Breast epithelium (tissue), 3 donors: ENCODE results near the gene C16orf74.

Experiments
- CTCF ChIP-seq, 3 donors: fragments of 450-650 bp; IDR thresholded peaks; one replicate each; pipeline ENCODE4 v1.5.1; 2016 to 2017; ENCODE audit warnings: antibody characterized with exemption in 3 of 3, mild to moderate bottlenecking in 3 of 3, moderate library complexity in 3 of 3
- POLR2A ChIP-seq: fragments of 450-650 bp; IDR thresholded peaks from one replicate; pipeline ENCODE4 v1.6.1; 2016; ENCODE audit warnings: antibody characterized with exemption, mild to moderate bottlenecking, moderate library complexity

GRCh38 chr16:85699628-85700027 lies 51.3 kb downstream of the C16orf74 start:
- no peak for TF ChIP-seq CTCF (IDR thresholded peaks at IDR 0.05)
- no peak for TF ChIP-seq POLR2A
